Embryonic facial prominence (tissue), 1 donor: Measurements from ENCODE around the gene RTP3.
"Not testable (repeated sequence)": the region's sequence is repeated elsewhere in the genome, so short reads cannot be mapped to it uniquely, and the experiment has no call there.

Experiments used
- DNase-seq: peaks from one replicate; pipeline ENCODE4 v3.0.0-alpha.2; 2016; ENCODE audit errors: extremely low spot score

The RTP3 gene

DNA sequence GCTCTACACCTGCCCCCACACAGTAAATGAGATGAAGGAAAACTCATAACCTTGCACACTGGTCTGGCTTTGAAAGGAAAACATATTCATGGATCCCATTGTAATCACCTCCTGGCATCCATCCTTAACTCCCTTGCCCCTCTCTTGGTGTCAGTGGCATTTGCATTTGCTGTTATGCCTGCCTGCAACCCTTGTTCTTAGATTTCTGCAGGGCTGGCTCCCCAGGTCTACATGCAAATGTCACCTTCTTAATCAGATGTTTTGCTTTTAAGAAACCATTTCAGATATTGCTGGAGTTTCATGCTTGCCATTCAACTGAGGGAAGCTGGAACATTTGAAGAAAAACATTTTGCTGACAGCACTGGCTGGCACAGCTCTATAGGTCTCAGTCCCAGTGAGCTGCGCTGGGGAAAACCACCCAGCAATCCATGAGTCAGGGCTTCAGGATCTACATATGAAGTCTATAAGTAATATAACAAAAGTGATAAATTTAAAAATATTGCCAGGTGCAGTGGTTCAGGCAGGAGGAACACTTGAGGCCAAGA lies 49.2 kb downstream of the RTP3 start:
- DNase-seq = no peak

DNA sequence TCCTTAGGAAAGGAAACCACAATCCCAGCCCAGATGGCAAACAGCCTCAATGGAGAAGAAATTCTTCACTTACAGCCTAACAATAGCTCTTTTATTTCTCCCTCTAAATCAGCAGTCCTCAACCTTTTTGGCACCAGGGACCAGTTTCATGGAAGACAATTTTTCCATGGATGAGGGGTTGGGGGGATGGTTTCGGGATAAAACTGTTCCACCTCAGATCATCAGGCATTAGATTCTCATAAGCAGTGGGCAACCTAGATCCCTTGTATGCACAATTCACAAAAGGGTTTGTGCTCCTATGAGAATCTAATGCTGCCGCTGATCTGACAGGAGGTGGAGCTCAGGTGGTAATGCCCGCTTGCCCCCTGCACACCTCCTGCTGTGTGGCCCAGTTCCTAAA lies 50.8 kb downstream of the RTP3 start:
- not testable (repeated sequence) for DNase-seq

DNA sequence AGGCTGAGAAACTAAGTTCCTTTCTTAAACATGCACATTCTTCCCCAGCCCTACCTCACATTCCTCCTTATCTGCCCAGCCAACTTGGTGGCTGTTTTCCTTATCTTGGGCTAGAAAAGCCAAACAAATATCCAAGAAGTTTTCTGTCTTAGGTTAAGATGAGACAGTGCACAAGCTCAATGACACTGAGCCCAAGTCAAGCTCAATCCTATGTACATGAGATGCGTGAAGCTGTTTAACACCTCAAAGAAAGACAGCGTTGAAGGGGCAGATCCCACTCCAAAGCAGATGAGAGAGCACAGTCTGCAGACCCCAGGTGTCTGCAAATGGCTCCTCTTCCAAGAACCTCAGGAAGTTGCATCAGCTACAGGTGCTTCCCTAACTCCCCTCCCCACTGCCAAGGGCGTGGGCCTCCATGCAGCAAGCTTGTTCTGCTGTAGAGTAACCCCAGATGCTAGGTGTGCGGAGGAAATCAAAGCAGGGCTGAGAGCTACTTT lies 51.7 kb downstream of the RTP3 start:
- DNase-seq = no peak

DNA sequence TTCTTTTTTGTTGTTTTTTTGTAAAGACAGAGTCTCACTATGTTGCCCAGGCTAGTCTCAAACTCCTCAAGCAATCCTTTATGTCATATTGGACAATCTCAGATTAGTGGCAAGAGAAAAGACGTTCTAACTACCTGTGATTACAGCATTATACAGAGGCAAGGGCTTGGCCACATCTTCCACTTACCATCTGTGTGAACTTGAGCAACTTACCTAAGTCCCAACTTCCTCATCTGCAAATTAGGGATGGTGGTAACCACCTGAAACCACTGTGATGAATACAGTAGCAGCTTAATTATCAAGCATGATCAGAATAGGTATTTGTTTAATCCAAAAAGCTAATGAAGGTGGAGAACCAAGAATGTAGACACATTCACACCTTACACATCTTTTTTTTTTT lies 52.2 kb downstream of the RTP3 start:
- DNase-seq = no peak
